ENCODE measurements around the gene RMND5A.
A peak's percentile ranks its signal among the peaks of the same experiment; 100 is the strongest.
"Not testable (repeated sequence)": the region's sequence is repeated elsewhere in the genome, so short reads cannot be mapped to it uniquely, and the experiment has no call there.

The RMND5A gene

DNA sequence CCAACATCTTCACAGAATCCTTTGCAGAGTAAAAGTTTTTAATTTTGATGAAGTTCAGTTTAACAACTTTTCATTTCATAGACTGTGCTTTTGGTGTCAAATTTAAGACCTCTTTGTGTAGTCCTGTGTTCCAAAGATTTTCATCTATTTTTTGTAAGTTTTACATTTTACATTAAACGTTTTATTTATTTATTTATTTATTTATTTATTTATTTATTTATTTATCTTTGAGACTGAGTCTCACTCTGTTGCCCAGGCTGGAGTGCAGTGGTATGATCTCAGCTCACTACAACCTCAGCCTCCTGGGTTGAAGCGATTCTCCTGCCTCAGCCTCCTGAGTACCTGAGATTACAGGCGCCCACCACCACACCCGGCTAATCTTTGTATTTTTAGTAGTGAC is 12.0 kb upstream of the RMND5A start (continued):
- TF ChIP-seq ZNF394 (tag by site-specific recombination; IDR thresholded peaks at IDR 0.05; ENCODE audit: borderline replicate concordance), result peak; percentile 90

DNA sequence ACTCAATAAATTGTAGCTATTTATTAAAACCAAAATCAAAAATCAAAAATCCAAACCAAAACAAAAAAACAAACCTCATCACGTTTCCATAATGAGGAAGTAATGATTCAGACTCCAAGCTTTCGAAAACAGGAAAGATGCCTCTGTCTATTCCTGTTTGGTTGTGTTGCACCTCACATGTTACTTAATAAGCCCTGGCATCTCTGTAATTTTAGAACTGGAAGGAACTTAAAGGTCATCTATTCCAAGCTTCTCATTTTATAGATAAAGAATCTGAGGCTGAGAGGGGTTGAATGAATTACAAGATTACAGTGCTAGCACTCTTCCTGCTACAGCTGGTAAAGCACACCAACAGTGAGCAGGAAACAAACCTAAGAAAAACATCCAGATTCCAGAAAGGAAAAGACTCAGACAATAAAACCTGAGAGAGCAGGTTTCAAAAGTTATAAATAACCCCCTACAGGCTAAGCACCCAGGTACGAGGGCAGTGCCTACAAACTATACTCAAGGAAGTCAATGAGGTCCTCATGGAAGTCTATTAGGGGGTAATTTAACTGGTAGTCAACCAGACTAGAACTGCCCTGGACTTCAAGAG is 5.4 kb upstream of the RMND5A start:
- H3K36me3 ChIP-seq (ENCODE audit: control insufficient read depth in 2 of 2, insufficient read depth in 1 of 2, low read length in 2 of 2); H3K4me1 ChIP-seq (ENCODE audit: control insufficient read depth, insufficient read depth, low read length); H3K9me3 ChIP-seq (ENCODE audit: control insufficient read depth, insufficient read depth, low read depth, low read length); H3K27ac ChIP-seq (ENCODE audit: extremely low read depth, low read depth, low read length); CTCF ChIA-PET; POLR2A ChIA-PET; H3K4me3 ChIP-seq (ENCODE audit: low read depth, low read length): not testable (repeated sequence)

DNA sequence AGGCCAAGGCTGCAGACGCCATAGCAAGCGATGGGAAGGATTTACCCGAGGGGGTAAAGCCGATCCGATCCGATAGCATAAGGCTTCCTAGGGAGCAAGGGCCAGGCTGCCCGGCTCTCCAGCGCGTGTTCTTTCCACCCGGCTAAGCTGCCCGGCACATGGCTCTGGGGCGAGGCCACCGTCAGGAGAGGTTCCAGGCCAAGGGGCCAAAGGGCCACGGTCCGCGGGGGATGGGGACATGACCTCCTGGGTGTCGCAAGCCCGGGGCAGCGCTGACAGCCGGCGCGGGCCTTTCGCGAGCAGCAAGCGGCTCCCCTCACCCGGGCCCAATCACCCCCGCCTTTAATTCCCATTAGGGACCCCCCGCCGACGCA is 841 bp upstream of the RMND5A start:
- POLR2A ChIA-PET; H3K4me3 ChIP-seq (ENCODE audit: low read depth, low read length); H3K36me3 ChIP-seq (ENCODE audit: control insufficient read depth in 2 of 2, insufficient read depth in 1 of 2, low read length in 2 of 2); CTCF ChIA-PET; H3K4me1 ChIP-seq (ENCODE audit: control insufficient read depth, insufficient read depth, low read length); H3K9me3 ChIP-seq (ENCODE audit: control insufficient read depth, insufficient read depth, low read depth, low read length): not testable (repeated sequence)
- H3K27ac ChIP-seq (ENCODE audit: extremely low read depth, low read depth, low read length), result peak overlapping the region; percentile 93

DNA sequence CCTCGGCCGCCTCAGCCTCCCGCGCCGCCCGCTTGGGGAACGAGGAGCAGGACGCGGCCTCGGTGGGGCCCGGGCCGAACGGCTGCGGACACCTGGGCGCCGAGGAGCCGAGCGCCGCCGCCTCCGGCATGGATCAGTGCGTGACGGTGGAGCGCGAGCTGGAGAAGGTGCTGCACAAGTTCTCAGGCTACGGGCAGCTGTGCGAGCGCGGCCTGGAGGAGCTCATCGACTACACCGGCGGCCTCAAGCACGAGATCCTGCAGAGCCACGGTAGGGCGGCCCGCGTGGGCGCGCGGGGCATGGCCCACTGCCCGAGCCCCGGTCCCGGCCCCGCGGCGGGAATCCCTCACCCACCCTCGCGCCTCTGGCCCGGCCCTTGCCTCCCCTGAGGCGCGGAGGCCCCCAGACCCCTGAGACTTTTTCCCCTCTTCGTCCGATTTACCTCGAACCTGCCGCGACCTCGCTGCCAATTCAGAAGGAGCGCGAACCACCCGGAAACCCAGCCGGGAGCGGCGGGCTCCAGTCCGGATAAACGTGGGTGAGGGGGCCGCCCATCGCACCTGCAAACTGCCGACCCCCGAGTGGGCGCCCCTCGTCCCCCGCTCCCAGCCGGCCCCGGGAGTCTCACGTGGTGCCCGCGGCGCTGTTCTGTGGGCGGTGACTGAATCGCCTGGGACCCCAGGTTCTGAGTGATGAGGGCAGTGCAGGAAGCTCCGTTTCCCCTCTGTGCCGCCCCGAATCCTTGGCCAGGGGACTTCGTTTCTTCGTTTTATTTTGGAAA is 639 bp downstream of the RMND5A start:
- POLR2A ChIA-PET, result not testable (repeated sequence)
- peak overlapping the region; percentile 41 for H3K4me3 ChIP-seq (ENCODE audit: low read depth, low read length)

DNA sequence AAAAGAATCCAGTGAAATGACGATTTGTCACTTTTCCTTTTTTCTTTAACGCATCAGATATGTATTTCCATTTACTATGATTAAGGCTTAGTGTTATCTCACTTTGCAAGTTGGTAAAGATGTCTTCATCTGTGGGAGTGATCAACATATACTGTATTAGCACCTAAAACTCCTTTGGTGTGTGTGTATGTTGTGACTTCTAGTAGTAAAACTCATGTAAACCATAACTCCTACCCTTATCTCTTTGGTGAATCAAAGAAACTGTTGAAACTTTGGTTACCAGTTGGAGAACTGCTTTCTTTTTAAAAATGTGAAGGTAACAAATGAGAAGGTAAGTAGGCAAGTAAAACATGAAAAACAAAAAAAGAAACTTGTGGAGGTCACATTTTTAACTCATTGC is 5.6 kb downstream of the RMND5A start:
- H3K9me3 ChIP-seq (ENCODE audit: control insufficient read depth, insufficient read depth, low read depth, low read length); CTCF ChIA-PET; H3K27ac ChIP-seq (ENCODE audit: extremely low read depth, low read depth, low read length); POLR2A ChIA-PET; H3K4me3 ChIP-seq (ENCODE audit: low read depth, low read length); H3K36me3 ChIP-seq (ENCODE audit: control insufficient read depth in 2 of 2, insufficient read depth in 1 of 2, low read length in 2 of 2); H3K4me1 ChIP-seq (ENCODE audit: control insufficient read depth, insufficient read depth, low read length): not testable (repeated sequence)

More for the DNA sequence above, 639 bp downstream of the RMND5A start:
- H3K9me3 ChIP-seq (ENCODE audit: control insufficient read depth, insufficient read depth, low read depth, low read length); H3K36me3 ChIP-seq (ENCODE audit: control insufficient read depth in 2 of 2, insufficient read depth in 1 of 2, low read length in 2 of 2); CTCF ChIA-PET; H3K4me1 ChIP-seq (ENCODE audit: control insufficient read depth, insufficient read depth, low read length): not testable (repeated sequence)
- peak overlapping the region; percentile 93 for H3K27ac ChIP-seq (ENCODE audit: extremely low read depth, low read depth, low read length)
- TF ChIP-seq, protein P1, sequence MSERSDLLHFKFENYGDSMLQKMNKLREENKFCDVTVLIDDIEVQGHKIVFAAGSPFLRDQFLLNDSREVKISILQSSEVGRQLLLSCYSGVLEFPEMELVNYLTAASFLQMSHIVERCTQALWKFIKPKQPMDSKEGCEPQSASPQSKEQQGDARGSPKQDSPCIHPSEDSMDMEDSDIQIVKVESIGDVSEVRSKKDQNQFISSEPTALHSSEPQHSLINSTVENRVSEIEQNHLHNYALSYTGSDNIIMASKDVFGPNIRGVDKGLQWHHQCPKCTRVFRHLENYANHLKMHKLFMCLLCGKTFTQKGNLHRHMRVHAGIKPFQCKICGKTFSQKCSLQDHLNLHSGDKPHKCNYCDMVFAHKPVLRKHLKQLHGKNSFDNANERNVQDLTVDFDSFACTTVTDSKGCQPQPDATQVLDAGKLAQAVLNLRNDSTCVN (tag by site-specific recombination; optimal IDR thresholded peaks at IDR 0.05), result peak; percentile 74
- peak; percentile 65 for TF ChIP-seq ZFHX2 (tag by site-specific recombination; conservative IDR thresholded peaks at IDR 0.05)
- TF ChIP-seq ZNF335 (tag by site-specific recombination; conservative IDR thresholded peaks at IDR 0.05), result 0 out of 2 replicates have a peak, but pooled peaks have one; percentile 20
- TF ChIP-seq EGR2 (tag by site-specific recombination; IDR thresholded peaks at IDR 0.05; ENCODE audit: low read depth), result peak; percentile 68

DNA sequence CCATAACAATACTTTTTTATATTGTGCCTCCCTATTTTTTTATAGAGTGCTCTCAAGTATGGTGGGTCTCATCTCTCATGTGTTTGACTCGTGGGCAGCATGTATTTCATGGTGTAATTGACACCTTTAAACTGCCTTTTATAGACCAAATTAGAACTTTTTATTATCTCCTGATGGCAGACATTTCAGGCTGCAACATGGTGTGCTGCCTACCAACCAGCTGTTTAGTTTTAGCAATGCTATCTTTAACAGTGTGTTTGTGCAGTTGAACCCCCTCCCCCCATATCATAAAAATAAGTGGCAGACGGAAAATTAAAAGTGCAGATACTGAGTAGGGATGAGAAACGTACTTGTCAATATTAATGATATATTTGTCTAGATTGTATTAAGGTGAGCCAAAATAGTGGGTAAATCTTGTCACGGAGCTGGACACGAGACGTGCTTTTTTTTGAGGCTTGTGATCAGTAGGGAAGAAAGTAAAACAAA is 12.0 kb downstream of the RMND5A start:
- H3K4me1 ChIP-seq (ENCODE audit: control insufficient read depth, insufficient read depth, low read length); POLR2A ChIA-PET; H3K4me3 ChIP-seq (ENCODE audit: low read depth, low read length); H3K9me3 ChIP-seq (ENCODE audit: control insufficient read depth, insufficient read depth, low read depth, low read length); H3K27ac ChIP-seq (ENCODE audit: extremely low read depth, low read depth, low read length); H3K36me3 ChIP-seq (ENCODE audit: control insufficient read depth in 2 of 2, insufficient read depth in 1 of 2, low read length in 2 of 2); CTCF ChIA-PET: not testable (repeated sequence)

DNA sequence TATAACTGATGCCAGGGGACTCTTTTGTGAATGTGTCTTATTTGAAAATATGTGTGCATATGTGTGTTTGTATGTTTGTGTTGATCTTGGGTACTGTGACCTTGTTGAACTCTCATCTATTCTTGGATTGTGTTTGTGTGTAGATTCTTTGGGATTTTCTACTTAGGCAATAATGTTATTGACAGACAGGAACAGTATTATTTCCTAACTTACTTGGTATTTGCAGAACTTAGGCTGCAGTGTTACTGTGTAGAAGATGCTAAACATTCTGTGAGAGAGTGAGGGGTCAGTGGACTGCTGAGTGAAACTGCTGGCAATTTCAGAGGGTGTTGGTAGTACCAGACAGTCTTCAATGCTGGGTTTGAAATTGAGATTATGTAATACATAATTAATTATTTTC is 12.7 kb downstream of the RMND5A start:
- H3K9me3 ChIP-seq (ENCODE audit: control insufficient read depth, insufficient read depth, low read depth, low read length); H3K4me3 ChIP-seq (ENCODE audit: low read depth, low read length); H3K4me1 ChIP-seq (ENCODE audit: control insufficient read depth, insufficient read depth, low read length); H3K36me3 ChIP-seq (ENCODE audit: control insufficient read depth in 2 of 2, insufficient read depth in 1 of 2, low read length in 2 of 2); H3K27ac ChIP-seq (ENCODE audit: extremely low read depth, low read depth, low read length); CTCF ChIA-PET; POLR2A ChIA-PET: not testable (repeated sequence)

DNA sequence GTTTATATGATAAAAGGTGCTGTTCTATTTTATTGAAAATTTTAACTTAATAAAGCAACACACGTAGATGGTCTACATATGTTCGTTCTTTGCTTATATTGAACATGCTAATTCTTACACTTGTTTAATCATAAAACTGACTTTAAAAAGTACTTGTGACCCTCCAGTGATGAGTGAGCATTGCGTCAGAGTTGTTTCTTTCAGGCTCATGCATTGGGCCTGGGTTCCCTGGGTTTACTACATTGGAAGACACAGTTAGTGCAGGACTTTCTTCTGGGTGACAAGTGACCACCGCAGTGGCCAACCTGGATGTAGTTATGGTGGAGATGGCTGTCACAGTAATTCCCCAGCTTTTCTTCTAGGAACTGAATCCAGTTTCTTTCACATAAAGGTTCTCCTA is 13.4 kb downstream of the RMND5A start:
- H3K27ac ChIP-seq (ENCODE audit: extremely low read depth, low read depth, low read length); POLR2A ChIA-PET; H3K9me3 ChIP-seq (ENCODE audit: control insufficient read depth, insufficient read depth, low read depth, low read length); CTCF ChIA-PET; H3K4me1 ChIP-seq (ENCODE audit: control insufficient read depth, insufficient read depth, low read length); H3K36me3 ChIP-seq (ENCODE audit: control insufficient read depth in 2 of 2, insufficient read depth in 1 of 2, low read length in 2 of 2); H3K4me3 ChIP-seq (ENCODE audit: low read depth, low read length): not testable (repeated sequence)

DNA sequence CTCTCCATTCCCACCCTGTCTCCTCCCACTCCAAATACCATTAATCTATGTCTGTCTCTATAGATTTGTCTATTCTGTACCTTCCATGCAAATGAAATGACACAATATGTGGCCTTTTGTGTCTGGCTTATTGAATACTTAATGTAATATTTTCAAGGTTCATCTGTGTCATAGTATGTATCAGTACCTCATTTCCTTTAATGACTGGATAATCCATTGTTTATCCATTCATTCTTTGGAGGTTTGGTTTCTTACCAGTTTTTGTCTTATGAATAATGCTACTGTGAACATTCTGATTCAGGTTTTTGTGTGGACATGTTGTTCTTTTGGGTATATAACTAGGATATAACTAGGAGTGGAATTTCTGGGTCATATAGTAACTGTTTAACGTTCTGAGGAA is 14.8 kb downstream of the RMND5A start:
- CTCF ChIA-PET; H3K4me1 ChIP-seq (ENCODE audit: control insufficient read depth, insufficient read depth, low read length); H3K36me3 ChIP-seq (ENCODE audit: control insufficient read depth in 2 of 2, insufficient read depth in 1 of 2, low read length in 2 of 2); H3K4me3 ChIP-seq (ENCODE audit: low read depth, low read length); H3K27ac ChIP-seq (ENCODE audit: extremely low read depth, low read depth, low read length); H3K9me3 ChIP-seq (ENCODE audit: control insufficient read depth, insufficient read depth, low read depth, low read length); POLR2A ChIA-PET: not testable (repeated sequence)

DNA sequence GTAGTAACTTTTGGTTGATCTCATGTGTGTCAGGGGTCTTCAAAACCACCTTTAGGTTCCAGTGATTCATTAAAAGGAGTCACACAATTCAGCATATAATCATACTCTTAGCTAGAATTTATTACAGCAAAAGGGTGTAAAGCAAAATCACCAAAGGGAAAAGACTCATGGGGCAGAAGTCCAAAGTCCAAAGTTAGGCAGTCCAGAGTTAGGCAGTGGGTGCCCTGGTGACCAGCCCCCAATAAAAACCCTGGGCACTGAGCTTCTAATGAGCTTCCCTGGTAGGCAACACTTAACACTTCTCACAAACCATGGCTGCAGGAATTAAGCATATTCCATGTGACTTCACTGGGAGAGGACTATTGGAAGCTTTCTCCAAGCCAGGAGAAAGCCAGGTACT is 19.4 kb downstream of the RMND5A start:
- H3K36me3 ChIP-seq (ENCODE audit: control insufficient read depth in 2 of 2, insufficient read depth in 1 of 2, low read length in 2 of 2); H3K4me3 ChIP-seq (ENCODE audit: low read depth, low read length); H3K27ac ChIP-seq (ENCODE audit: extremely low read depth, low read depth, low read length); H3K4me1 ChIP-seq (ENCODE audit: control insufficient read depth, insufficient read depth, low read length); CTCF ChIA-PET; POLR2A ChIA-PET; H3K9me3 ChIP-seq (ENCODE audit: control insufficient read depth, insufficient read depth, low read depth, low read length): not testable (repeated sequence)
